Spleen (tissue), 7 donors: ENCODE results near the gene MBD3L4.
"Not testable (repeated sequence)": the region's sequence is repeated elsewhere in the genome, so short reads cannot be mapped to it uniquely, and the experiment has no call there.

Source experiments
- CTCF ChIP-seq, 11 experiments: fragments of 200-600 bp in 7 of 11; fragments of 450-650 bp in 4 of 11; sonication (generic) in 4 of 11; IDR thresholded peaks in 8 of 11; conservative IDR thresholded peaks in 3 of 11; 1 replicate in 7 of 11; 2 replicates in 4 of 11; pipeline versions ENCODE4 v1.4.0 to v1.8.0; 2016 to 2021; ENCODE audit warnings: antibody characterized with exemption in 11 of 11, inconsistent platforms in 4 of 11, mild to moderate bottlenecking in 1 of 11
- POLR2AphosphoS5 ChIP-seq, 3 donors: sonication (generic); formaldehyde crosslinking; IDR thresholded peaks; one replicate each; pipeline ENCODE4 v1.5.1; 2017; ENCODE audit warnings: antibody characterized with exemption in 3 of 3
- donor health status: DM: no; HTN: no; CAD: no; lungs with moderate emphysema.
- donor health status: DM: no; HTN: no; CAD: no.
- donor health status: DM: no; HTN: no; CAD: no.

- not testable (repeated sequence) for TF ChIP-seq CTCF (IDR thresholded peaks at IDR 0.05 in 8 of 11, conservative IDR thresholded peaks at IDR 0.05 in 3 of 11); POLR2AphosphoS5 (IDR thresholded peaks at IDR 0.05)
Observed at GRCh38 chr19:7067122-7067521, 27.1 kb upstream of the MBD3L4 start.
